Vagina (tissue), 2 donors: Measurements from ENCODE around the gene B4GALT3. TPM values are rescaled to one million over a fixed set of nuclear protein-coding genes. Genes with fewer than 3 reads are reported as not detected.

ENCODE experiments used
- DNase-seq, 2 donors: peaks; one replicate each; pipeline ENCODE4 v3.0.0-alpha.2; 2017; ENCODE audit errors: extremely low spot score in 2 of 2
- H3K27ac ChIP-seq: fragments of 200-600 bp; sonication (generic); one replicate; pipeline ENCODE4 v1.5.1; 2019
- H3K27me3 ChIP-seq: fragments of 200-600 bp; sonication (generic); one replicate; pipeline ENCODE4 v1.5.1; 2019
- H3K36me3 ChIP-seq, 2 donors: fragments of 200-600 bp; sonication (generic); one replicate each; pipeline ENCODE4 v1.5.1; 2017 to 2019
- H3K4me1 ChIP-seq: fragments of 200-600 bp; sonication (generic); one replicate; pipeline ENCODE4 v1.5.1; 2019
- H3K4me3 ChIP-seq, 2 donors: fragments of 200-600 bp; sonication (generic); 1 replicate in 1 of 2; 2 replicates in 1 of 2; pipeline ENCODE4 v1.5.1; 2016 to 2019
- H3K9me3 ChIP-seq: fragments of 200-600 bp; sonication (generic); one replicate; pipeline ENCODE4 v1.5.1; 2019
- CTCF ChIP-seq, 3 experiments: fragments of 450-650 bp in 2 of 3; fragments of 200-600 bp in 1 of 3; sonication (generic) in 1 of 3; IDR thresholded peaks; one replicate each; pipeline ENCODE4 v1.5.1; 2017 to 2019; ENCODE audit warnings: antibody characterized with exemption in 3 of 3, mild to moderate bottlenecking in 2 of 3, moderate library complexity in 2 of 3
- POLR2A ChIP-seq, 2 donors: fragments of 450-650 bp; IDR thresholded peaks; one replicate each; pipeline ENCODE4 v1.6.1; 2017; ENCODE audit warnings: antibody characterized with exemption in 2 of 2, mild to moderate bottlenecking in 2 of 2, moderate library complexity in 2 of 2
- POLR2AphosphoS5 ChIP-seq, 2 donors: sonication (generic); formaldehyde crosslinking; IDR thresholded peaks; one replicate each; pipeline ENCODE4 v1.9.0; 2017; ENCODE audit warnings: antibody characterized with exemption in 2 of 2, mild to moderate bottlenecking in 2 of 2, low read depth in 1 of 2; ENCODE audit not compliant: insufficient read depth in 1 of 2
- intact Hi-C: fragments of 100-400 bp; cut with DNase I; formaldehyde crosslinking; loops from one replicate; pipeline ENCODE4 v1.15.1; 2023
- total RNA-seq: library from RNA; depleted of rRNA; stranded (reverse); fragments of >200 nt; gene quantifications from one replicate; pipeline ENCODE4 v1.2.3, GENCODE V29; 2016

The B4GALT3 gene
- total RNA-seq, 1 donor from 2014 or later, result 16.2 TPM

- intact Hi-C loops, result no loop called here
- H3K4me3 ChIP-seq, result peak within 1 kb of the TSS; percentile 89 to 98
- H3K9me3 ChIP-seq, result no peaks in the 10 kb centered on the region
- H3K36me3 ChIP-seq, result peaks cover 0 to 31% of the 10 kb centered on the region in 2 donors
- H3K27me3 ChIP-seq, result no peaks in the 10 kb centered on the region
- DNase-seq, result peak in 1 of 2 donors; percentile 93
- H3K4me1 ChIP-seq, result peaks cover 46% of the 10 kb centered on the region
- TF ChIP-seq CTCF (IDR thresholded peaks at IDR 0.05) (peak in 1 of 3 experiments; percentile 15), POLR2A (IDR thresholded peaks at IDR 0.05) (peak in 1 of 2 donors; percentile 49), POLR2AphosphoS5 (IDR thresholded peaks at IDR 0.05; ENCODE audit: insufficient read depth in 1 of 2, low read depth in 1 of 2) (peak; percentile 85 to 91)
- H3K27ac ChIP-seq, result peak within 1 kb of the TSS; percentile 90
These were observed 18.0 kb downstream of the B4GALT3 start, which contains the start of gene USP21 for GRCh38 chr1:161159087-161159912. TSS of gene USP21 (plus strand) at chr1:161159500. CDS start at chr1:161160641, 1,141 bp downstream.

- peak overlapping the region; percentile 90 for H3K27ac ChIP-seq
- peaks cover 47% of the 10 kb centered on the region for H3K4me1 ChIP-seq
These were observed 18.8 kb downstream of the B4GALT3 start for GRCh38 chr1:161158316-161159010.

GRCh38 chr1:161157867-161158266 lies 19.4 kb downstream of the B4GALT3 start:
- Histone ChIP-seq H3K27me3 (no peaks in the 10 kb centered on the region), H3K27ac (peak overlapping the region; percentile 90), H3K9me3 (no peaks in the 10 kb centered on the region), H3K36me3 (peaks cover 0 to 21% of the 10 kb centered on the region in 2 donors), H3K4me1 (peaks cover 53% of the 10 kb centered on the region), H3K4me3 (no peak overlapping the region)
- no peak for DNase-seq
- no peak for TF ChIP-seq CTCF (IDR thresholded peaks at IDR 0.05)
- TF ChIP-seq POLR2AphosphoS5 (IDR thresholded peaks at IDR 0.05; ENCODE audit: insufficient read depth in 1 of 2, low read depth in 1 of 2), result no peak
- no peak for TF ChIP-seq POLR2A (IDR thresholded peaks at IDR 0.05)
- intact Hi-C loops, result no loop called here

More at GRCh38 chr1:161158316-161159010, 18.8 kb downstream of the B4GALT3 start:
- DNase-seq, result no peak
- H3K4me3 ChIP-seq, result peak overlapping the region; percentile 89 to 98
- intact Hi-C loops, result no loop called here
- H3K9me3 ChIP-seq, result no peaks in the 10 kb centered on the region
- H3K27me3 ChIP-seq, result no peaks in the 10 kb centered on the region
- peaks cover 0 to 23% of the 10 kb centered on the region in 2 donors for H3K36me3 ChIP-seq
- TF ChIP-seq POLR2AphosphoS5 (IDR thresholded peaks at IDR 0.05; ENCODE audit: insufficient read depth in 1 of 2, low read depth in 1 of 2), result no peak
- TF ChIP-seq POLR2A (IDR thresholded peaks at IDR 0.05), result no peak
- TF ChIP-seq CTCF (IDR thresholded peaks at IDR 0.05), result no peak

- Histone ChIP-seq H3K4me1 (peaks cover 27% of the 10 kb centered on the region), H3K36me3 (peaks cover 0 to 11% of the 10 kb centered on the region in 2 donors), H3K27me3 (no peaks in the 10 kb centered on the region), H3K4me3 (peak within 1 kb of the TSS; percentile 58 to 91), H3K9me3 (no peaks in the 10 kb centered on the region), H3K27ac (peak within 1 kb of the TSS; percentile 89)
- intact Hi-C loops, result no loop called here
- peak; percentile 80 to 88 for TF ChIP-seq POLR2AphosphoS5 (IDR thresholded peaks at IDR 0.05; ENCODE audit: insufficient read depth in 1 of 2, low read depth in 1 of 2)
- TF ChIP-seq CTCF (IDR thresholded peaks at IDR 0.05), result no peak
- TF ChIP-seq POLR2A (IDR thresholded peaks at IDR 0.05), result no peak
- no peak for DNase-seq
These were observed 23.5 kb downstream of the B4GALT3 start, which contains the start of gene UFC1 for GRCh38 chr1:161153682-161154337. TSS of gene UFC1 (plus strand) at chr1:161153978. CDS start at chr1:161153998, 20 bp downstream.
